Pericardium fibroblast (primary cell): Measurements from ENCODE around the gene LAP3. TPM values are rescaled to one million over a fixed set of nuclear protein-coding genes. Genes with fewer than 3 reads are reported as not detected.

Experiments
- total RNA-seq: library from RNA; depleted of rRNA; stranded (reverse); fragments of >200 nt; gene quantifications from 2 replicates; pipeline ENCODE4 v1.2.3, GENCODE V29; 2015

The LAP3 gene
- total RNA-seq: 57.2 and 61.8 TPM in 2 replicates

DNA sequence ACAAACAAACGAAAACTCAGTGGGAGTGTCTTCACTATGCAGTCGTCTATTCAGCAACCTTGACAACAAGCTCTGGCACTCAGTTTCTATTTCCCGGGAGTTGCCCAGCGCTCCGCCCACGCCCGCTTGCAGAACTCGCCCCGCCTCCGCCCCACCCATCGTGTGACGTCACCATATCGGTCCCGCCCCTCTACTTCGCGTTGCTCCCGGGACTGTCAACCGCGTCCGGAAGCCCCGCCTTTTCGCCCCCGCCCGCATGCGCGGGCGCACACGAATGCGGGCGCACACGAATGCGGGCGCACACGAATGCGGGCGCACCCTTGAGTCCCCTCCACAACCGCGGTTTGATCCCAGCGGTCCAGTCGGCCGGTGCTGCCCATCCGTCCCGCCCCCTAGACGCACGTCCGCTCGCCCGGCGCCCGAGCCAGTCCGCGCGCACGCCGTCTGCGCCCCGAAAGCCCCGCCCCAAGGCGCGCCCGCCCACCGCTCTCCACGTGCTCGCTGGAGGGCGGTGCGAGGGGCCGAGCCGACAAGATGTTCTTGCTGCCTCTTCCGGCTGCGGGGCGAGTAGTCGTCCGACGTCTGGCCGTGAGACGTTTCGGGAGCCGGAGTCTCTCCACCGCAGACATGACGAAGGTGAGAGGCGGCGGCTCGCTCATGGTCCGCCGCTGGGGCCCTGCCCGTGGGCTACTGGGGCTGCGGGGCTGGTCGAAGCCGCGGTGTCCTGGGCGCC lies at the start of gene LAP3:
LAP3 (plus strand) TSS at position 267 of the 733 bp plus-strand sequence; CDS start at position 535, 268 bp downstream.

DNA sequence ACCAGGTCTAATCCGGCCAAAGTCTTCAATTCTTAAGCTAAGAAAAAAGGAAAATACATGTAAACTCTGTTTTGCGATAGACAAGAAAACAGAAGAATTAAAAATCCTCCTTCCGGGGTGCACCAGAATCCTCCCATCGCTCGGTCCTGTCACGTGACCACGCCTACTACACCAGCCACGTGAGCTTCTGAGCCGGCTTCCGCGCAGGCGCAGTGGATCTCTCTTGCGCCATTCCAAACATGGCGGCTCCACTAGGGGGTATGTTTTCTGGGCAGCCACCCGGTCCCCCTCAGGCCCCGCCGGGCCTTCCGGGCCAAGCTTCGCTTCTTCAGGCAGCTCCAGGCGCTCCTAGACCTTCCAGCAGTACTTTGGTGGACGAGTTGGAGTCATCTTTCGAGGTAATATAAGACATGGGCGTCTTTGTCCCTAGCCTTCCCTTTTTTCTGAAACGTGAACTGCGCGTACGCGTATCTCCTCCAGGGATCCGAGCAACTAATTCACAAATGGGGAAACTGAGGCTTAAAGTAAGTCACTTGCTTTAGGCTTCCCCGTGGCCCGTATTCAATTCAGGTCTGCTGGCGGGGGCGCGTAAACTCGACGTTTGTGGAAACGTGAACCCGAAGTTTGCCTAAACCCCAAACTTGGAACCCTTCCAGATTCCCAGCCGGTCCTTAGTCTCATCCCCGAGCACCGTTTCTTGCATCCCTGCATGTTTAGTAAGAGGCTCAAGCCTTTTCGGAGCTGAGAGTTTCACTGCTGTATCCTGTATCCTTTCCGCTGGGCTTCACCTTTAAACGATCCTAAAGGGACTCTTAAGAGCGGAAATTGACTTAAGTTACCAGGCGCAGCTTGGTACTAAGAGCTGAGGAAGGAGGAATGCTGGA lies 37.7 kb downstream of the LAP3 start, which contains the start of gene MED28:
MED28 (plus strand) TSS at position 226 of the 884 bp plus-strand sequence; CDS start at position 240, 14 bp downstream.

Other genes starting within 250 kb of the LAP3 start
- 5.3 and 7.3 TPM in 2 replicates for gene QDPR, start 65.1 kb upstream of the LAP3 start, total RNA-seq
- gene CLRN2, start 62.0 kb upstream of the LAP3 start, total RNA-seq: not detected in 2 replicates
- gene MED28, start 37.4 kb downstream of the LAP3 start, total RNA-seq: 4.4 and 6.2 TPM in 2 replicates
- gene FAM184B, start 204.4 kb downstream of the LAP3 start, total RNA-seq: 0.12 TPM in 1 of 2 replicates, not detected in the other
- gene DCAF16, start 233.6 kb downstream of the LAP3 start, total RNA-seq: 16.2 and 17.5 TPM in 2 replicates
- gene NCAPG, start 233.8 kb downstream of the LAP3 start, total RNA-seq: 0.70 and 4.8 TPM in 2 replicates